Spleen (tissue), 11 donors: ENCODE data around the gene CAPN10. TPM values are rescaled to one million over a fixed set of nuclear protein-coding genes. Genes with fewer than 3 reads are reported as not detected.
A peak's percentile ranks its signal among the peaks of the same experiment; 100 is the strongest.
"Not testable (repeated sequence)": the region's sequence is repeated elsewhere in the genome, so short reads cannot be mapped to it uniquely, and the experiment has no call there.

Source experiments
- DNase-seq: peaks from one replicate; pipeline ENCODE4 v3.0.0-alpha.2; 2020
- H3K27ac ChIP-seq, 8 donors: fragments of 200-600 bp; sonication (generic) in 7 of 8; 1 replicate in 4 of 8; 2 replicates in 4 of 8; pipeline versions ENCODE4 v1.5.0 to v1.8.0; 2016 to 2021; ENCODE audit warnings: inconsistent platforms in 4 of 8, mild to moderate bottlenecking in 4 of 8, moderate library complexity in 1 of 8
- H3K27me3 ChIP-seq, 7 donors: fragments of 200-600 bp; sonication (generic) in 6 of 7; replicated peaks in 1 of 7; 1 replicate in 4 of 7; 2 replicates in 3 of 7; pipeline versions ENCODE4 v1.5.0 to v1.8.0; 2016 to 2021; ENCODE audit warnings: inconsistent platforms in 3 of 7, mild to moderate bottlenecking in 1 of 7
- H3K36me3 ChIP-seq, 6 donors: fragments of 200-600 bp; sonication (generic) in 5 of 6; 1 replicate in 4 of 6; 2 replicates in 2 of 6; pipeline versions ENCODE4 v1.5.0 to v1.8.0; 2016 to 2021; ENCODE audit warnings: inconsistent platforms in 2 of 6
- H3K4me1 ChIP-seq, 6 donors: fragments of 200-600 bp; sonication (generic) in 5 of 6; 1 replicate in 3 of 6; 2 replicates in 3 of 6; pipeline versions ENCODE4 v1.5.0 to v1.8.0; 2016 to 2021; ENCODE audit warnings: inconsistent platforms in 3 of 6
- H3K4me3 ChIP-seq, 8 donors: fragments of 200-600 bp; sonication (generic) in 7 of 8; 1 replicate in 4 of 8; 2 replicates in 4 of 8; pipeline versions ENCODE4 v1.5.0 to v1.8.0; 2016 to 2021; ENCODE audit warnings: inconsistent platforms in 4 of 8, mild to moderate bottlenecking in 4 of 8, moderate library complexity in 2 of 8
- H3K9me3 ChIP-seq, 8 donors: fragments of 200-600 bp; sonication (generic) in 7 of 8; 1 replicate in 4 of 8; 2 replicates in 4 of 8; pipeline versions ENCODE4 v1.5.0 to v1.8.0; 2016 to 2021; ENCODE audit warnings: inconsistent platforms in 4 of 8
- CTCF ChIP-seq, 11 experiments: fragments of 200-600 bp in 7 of 11; fragments of 450-650 bp in 4 of 11; sonication (generic) in 4 of 11; IDR thresholded peaks in 8 of 11; conservative IDR thresholded peaks in 3 of 11; 1 replicate in 7 of 11; 2 replicates in 4 of 11; pipeline versions ENCODE4 v1.4.0 to v1.8.0; 2016 to 2021; ENCODE audit warnings: antibody characterized with exemption in 11 of 11, inconsistent platforms in 4 of 11, mild to moderate bottlenecking in 1 of 11
- POLR2A ChIP-seq, 3 donors: fragments of 450-650 bp; IDR thresholded peaks; one replicate each; pipeline ENCODE4 v1.5.1; 2017; ENCODE audit warnings: antibody characterized with exemption in 3 of 3, mild to moderate bottlenecking in 1 of 3
- POLR2AphosphoS5 ChIP-seq, 3 donors: sonication (generic); formaldehyde crosslinking; IDR thresholded peaks; one replicate each; pipeline ENCODE4 v1.5.1; 2017; ENCODE audit warnings: antibody characterized with exemption in 3 of 3
- WGBS, 5 donors: extraction: QIAGEN DNeasy Blood & Tissue Kit in 3 of 5; methylation state at CpG; one replicate each; pipeline versions ENCODE4 v1.1.5 to v1.1.7; 2013 to 2018; 5-methylcytosine and 5-hydroxymethylcytosine counted together
- intact Hi-C: fragments of 100-400 bp; cut with DNase I; formaldehyde crosslinking; loops from one replicate; pipeline ENCODE4 v1.15.0; 2023; ENCODE audit warnings: low total_unique reads
- polyA plus RNA-seq, 3 donors: library from polyadenylated mRNA; stranded (reverse); fragments of 200-250 nt; gene quantifications; one replicate each; pipeline ENCODE4 v1.2.1, GENCODE V29; 2013
- total RNA-seq, 7 donors: library from RNA; depleted of rRNA in 3 of 7; stranded (reverse); fragments of >200 nt in 3 of 7; fragmentation: NEBNext Ultra II Directional in 4 of 7; extraction: Animal tissue kit (Norgen Biotek cat#: 25700) in 4 of 7; gene quantifications; one replicate each; pipeline versions ENCODE4 v1.1.0 to v1.2.1, GENCODE V29; 2016 to 2021
- donor health status: healthy with polysubstance abuse.
- donor health status: DM: no; HTN: no; CAD: no; lungs with moderate emphysema.
- donor health status: DM: no; HTN: no; CAD: no.
- donor health status: Bipolar disorder and iron deficiency.
- donor health status: healthy.
- donor health status: DM: no; HTN: no; CAD: no.
- donor health status: DM: yes; HTN: yes; CAD: no.

CAPN10 gene
- total and polyA plus RNA-seq, 10 donors: 34.7 to 83.1 (median 60.5) TPM

DNA sequence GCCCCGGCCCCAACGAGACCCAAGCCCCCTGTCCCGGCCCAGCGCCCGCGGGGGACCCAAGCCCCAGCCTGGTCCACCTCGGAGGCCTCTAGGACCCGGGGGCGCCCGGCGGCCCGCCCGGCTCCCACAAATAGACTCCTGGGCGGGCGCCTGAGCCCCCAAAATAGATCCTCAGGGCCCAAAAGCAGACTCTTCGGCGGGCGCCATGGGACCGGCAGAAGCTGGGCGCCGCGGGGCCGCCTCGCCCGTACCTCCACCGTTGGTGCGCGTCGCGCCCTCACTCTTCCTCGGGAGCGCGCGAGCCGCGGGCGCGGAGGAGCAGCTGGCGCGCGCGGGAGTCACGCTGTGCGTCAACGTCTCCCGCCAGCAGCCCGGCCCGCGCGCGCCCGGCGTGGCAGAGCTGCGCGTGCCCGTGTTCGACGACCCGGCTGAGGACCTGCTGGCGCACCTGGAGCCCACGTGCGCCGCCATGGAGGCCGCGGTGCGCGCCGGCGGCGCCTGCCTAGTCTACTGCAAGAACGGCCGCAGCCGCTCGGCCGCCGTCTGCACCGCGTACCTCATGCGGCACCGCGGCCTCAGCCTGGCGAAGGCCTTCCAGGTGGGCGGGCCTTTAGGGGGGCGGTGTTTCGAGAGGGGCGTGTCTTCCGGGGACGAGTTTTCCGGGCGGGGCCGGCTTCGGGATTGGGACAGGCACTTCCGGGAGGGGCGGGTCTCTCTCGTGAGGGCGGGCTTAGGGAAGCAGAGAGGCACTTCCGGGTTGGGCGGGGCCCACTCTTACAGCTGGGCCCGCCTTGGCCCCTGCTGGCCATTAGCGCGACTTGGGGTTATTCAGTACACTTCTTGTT is 25.8 kb upstream of the CAPN10 start:
- peak overlapping the region; percentile 97 to 100 (median 100) for H3K27ac ChIP-seq
- TF ChIP-seq POLR2AphosphoS5 (IDR thresholded peaks at IDR 0.05) (peak; percentile 96 to 98 (median 96)), POLR2A (IDR thresholded peaks at IDR 0.05) (peak in 2 of 3 donors; percentile 29 to 91), CTCF (IDR thresholded peaks at IDR 0.05 in 8 of 11, conservative IDR thresholded peaks at IDR 0.05 in 3 of 11) (peak in 10 of 11 experiments; percentile 1 to 75 (median 56))
- H3K4me3 ChIP-seq: peak overlapping the region; percentile 69 to 86 (median 80)
- intact Hi-C loops: no loop called here
- peaks cover 55 to 91% (median 83%) of the 10 kb centered on the region in 6 donors for H3K4me1 ChIP-seq
- H3K27me3 ChIP-seq: peaks cover 0 to 7% (median 0%) of the 10 kb centered on the region in 7 donors
- no peaks in the 10 kb centered on the region for H3K9me3 ChIP-seq
- 0% methylated on average over 35 to 101 of the region's 101 CpGs for WGBS, 5 donors
- peak; percentile 100 for DNase-seq
- H3K36me3 ChIP-seq: peaks cover 0 to 25% (median 0%) of the 10 kb centered on the region in 6 donors

GRCh38 chr2:240561325-240561971 is 25.1 kb upstream of the CAPN10 start:
- DNase-seq: no peak
- intact Hi-C loops: no loop called here
- peak overlapping the region in 7 of 8 donors; percentile 69 to 86 (median 82) for H3K4me3 ChIP-seq

DNA sequence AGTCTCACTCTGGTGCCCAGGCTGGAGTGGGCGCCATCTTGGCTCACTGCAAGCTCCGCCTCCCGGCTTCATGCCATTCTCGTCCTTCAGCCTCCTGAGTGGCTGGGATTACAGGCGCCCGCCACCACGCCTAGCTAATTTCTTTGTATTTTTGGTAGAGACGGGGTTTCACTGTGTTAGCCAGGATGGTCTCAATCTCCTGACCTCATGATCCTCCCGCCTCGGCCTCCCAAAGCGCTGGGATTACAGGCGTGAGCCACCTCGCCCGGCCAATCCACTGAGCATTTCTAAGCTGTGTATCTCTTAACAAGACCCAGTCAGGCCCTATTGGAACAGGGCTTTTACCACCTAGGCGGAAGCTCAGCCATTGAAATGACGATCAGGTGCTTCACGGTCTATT is 23.3 kb upstream of the CAPN10 start:
- H3K27me3 ChIP-seq, H3K9me3 ChIP-seq, H3K4me3 ChIP-seq, intact Hi-C loops: not testable (repeated sequence)
- WGBS, 5 donors: 95 to 99% (median 98%) methylated on average over 17 of the region's 17 CpGs
- H3K4me1 ChIP-seq: peaks cover 61 to 92% (median 89%) of the 10 kb centered on the region in 6 donors
- peak overlapping the region in 5 of 8 donors; percentile 97 to 100 (median 100) for H3K27ac ChIP-seq
- DNase-seq: peak; percentile 76
- H3K36me3 ChIP-seq: peaks cover 0 to 17% (median 0%) of the 10 kb centered on the region in 6 donors

More at GRCh38 chr2:240561325-240561971, 25.1 kb upstream of the CAPN10 start:
- peaks cover 0 to 18% (median 0%) of the 10 kb centered on the region in 6 donors for H3K36me3 ChIP-seq
- TF ChIP-seq CTCF (IDR thresholded peaks at IDR 0.05 in 8 of 11, conservative IDR thresholded peaks at IDR 0.05 in 3 of 11): peak in 2 of 11 experiments; percentile 5 to 26
- TF ChIP-seq POLR2AphosphoS5 (IDR thresholded peaks at IDR 0.05): no peak
- TF ChIP-seq POLR2A (IDR thresholded peaks at IDR 0.05): peak in 1 of 3 donors; percentile 5
- peaks cover 61 to 93% (median 89%) of the 10 kb centered on the region in 6 donors for H3K4me1 ChIP-seq
- H3K9me3 ChIP-seq: no peaks in the 10 kb centered on the region
- peak overlapping the region; percentile 71 to 100 (median 100) for H3K27ac ChIP-seq
- H3K27me3 ChIP-seq: peaks cover 0 to 7% (median 0%) of the 10 kb centered on the region in 7 donors
- 11 to 21% (median 16%) methylated on average over 12 to 14 of the region's 14 CpGs for WGBS, 5 donors

- Histone ChIP-seq H3K4me3 (peak overlapping the region in 1 of 8 donors; percentile 78), H3K27me3 (no peaks in the 10 kb centered on the region), H3K9me3 (no peaks in the 10 kb centered on the region), H3K36me3 (peaks cover 0 to 10% (median 0%) of the 10 kb centered on the region in 6 donors), H3K4me1 (peaks cover 54 to 86% (median 82%) of the 10 kb centered on the region in 6 donors), H3K27ac (peak overlapping the region; percentile 93 to 100 (median 96))
- 93 to 95% (median 94%) methylated on average over 12 of the region's 12 CpGs for WGBS, 5 donors
- peak; percentile 76 for DNase-seq
- intact Hi-C loops: no loop called here
- TF ChIP-seq POLR2A (IDR thresholded peaks at IDR 0.05) (no peak), CTCF (IDR thresholded peaks at IDR 0.05 in 8 of 11, conservative IDR thresholded peaks at IDR 0.05 in 3 of 11) (no peak), POLR2AphosphoS5 (IDR thresholded peaks at IDR 0.05) (no peak)
These were observed 22.5 kb upstream of the CAPN10 start for GRCh38 chr2:240563951-240564560.
